HG03342 (cell line): ENCODE measurements around the gene AFAP1L2.

ENCODE experiments used
- ATAC-seq: cut with Tn5 transposase; IDR thresholded peaks from one replicate; pipeline ENCODE4 v1.9.1; 2021; ENCODE audit warnings: mild to moderate bottlenecking, moderate library complexity; ENCODE audit not compliant: unreplicated experiment

The AFAP1L2 gene

GRCh38 chr10:114315566-114316420, 88.5 kb downstream of the AFAP1L2 start:
- no peak for ATAC-seq

- ATAC-seq = no peak
Observed at GRCh38 chr10:114313866-114314265, 90.4 kb downstream of the AFAP1L2 start.

- no peak for ATAC-seq
Observed at GRCh38 chr10:114313139-114313538, 91.2 kb downstream of the AFAP1L2 start.

- ATAC-seq = no peak
Observed at GRCh38 chr10:114311496-114312209, 92.6 kb downstream of the AFAP1L2 start.

GRCh38 chr10:114311023-114311422, 93.3 kb downstream of the AFAP1L2 start:
- no peak for ATAC-seq

GRCh38 chr10:114310346-114310745, 94.0 kb downstream of the AFAP1L2 start:
- ATAC-seq = no peak

GRCh38 chr10:114309364-114309651, 95.0 kb downstream of the AFAP1L2 start:
- no peak for ATAC-seq

GRCh38 chr10:114308531-114309363, 95.6 kb downstream of the AFAP1L2 start:
- no peak for ATAC-seq

GRCh38 chr10:114307731-114308130, 96.6 kb downstream of the AFAP1L2 start:
- ATAC-seq = no peak

GRCh38 chr10:114306116-114306973, 98.0 kb downstream of the AFAP1L2 start:
- ATAC-seq = no peak

GRCh38 chr10:114305521-114305925, 98.8 kb downstream of the AFAP1L2 start:
- ATAC-seq = no peak

- ATAC-seq = peak; percentile 70
Observed at GRCh38 chr10:114304571-114305421, 99.5 kb downstream of the AFAP1L2 start.

GRCh38 chr10:114304017-114304570, 100.2 kb downstream of the AFAP1L2 start:
- peak; percentile 77 for ATAC-seq

GRCh38 chr10:114303556-114303955, 100.7 kb downstream of the AFAP1L2 start:
- peak; percentile 6 for ATAC-seq

- ATAC-seq = no peak
Observed at GRCh38 chr10:114301951-114302710, 102.2 kb downstream of the AFAP1L2 start.

GRCh38 chr10:114301177-114301576, 103.1 kb downstream of the AFAP1L2 start:
- no peak for ATAC-seq

- ATAC-seq = no peak
Observed at GRCh38 chr10:114300036-114300645, 104.2 kb downstream of the AFAP1L2 start.

- ATAC-seq = no peak
Observed at GRCh38 chr10:114297136-114297705, 107.1 kb downstream of the AFAP1L2 start.
